ENCODE data around the gene SPC24.

DNA sequence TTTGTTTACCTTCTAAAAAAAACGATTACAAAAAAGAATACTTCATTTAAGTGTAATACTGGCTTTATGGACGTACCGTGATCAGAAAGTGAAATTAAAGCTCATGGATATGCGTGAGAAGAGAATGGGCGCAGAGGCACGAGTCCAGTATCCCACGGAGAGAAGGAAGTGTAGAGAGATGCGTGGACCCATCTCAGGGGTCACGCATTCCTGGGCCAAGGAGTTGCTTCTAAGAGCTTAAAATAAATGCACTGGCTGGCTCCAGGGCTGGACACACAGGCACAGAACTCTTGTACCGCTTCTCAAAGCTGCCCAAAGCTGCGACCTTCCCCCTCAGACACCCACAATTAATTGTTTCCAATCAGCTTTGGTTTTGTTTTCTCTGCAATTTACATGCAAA, 8.7 kb upstream of the SPC24 start:
- TF ChIP-seq GATA1 (IDR thresholded peaks at IDR 0.05; ENCODE audit: low read depth, low read length), result no peak
- no peak for TF ChIP-seq POLR2A (IDR thresholded peaks at IDR 0.05; ENCODE audit: low read length)
